A673 (cell line): ENCODE measurements around the gene RNU5D-1. TPM values are rescaled to one million over a fixed set of nuclear protein-coding genes. Genes with fewer than 3 reads are reported as not detected.
"Not testable (repeated sequence)": the region's sequence is repeated elsewhere in the genome, so short reads cannot be mapped to it uniquely, and the experiment has no call there.

Experiments used
- BruUV-seq: library from RNA; stranded (reverse); fragments of 400-500 nt; replicated peaks from 2 replicates; lab custom pipeline; 2021; lab: Mats Ljungman, UMichigan
- CTCF ChIA-PET: fragments of 300-600 bp; sonication (Branson Sonifier 250); formaldehyde crosslinking; loops from one replicate; lab custom pipeline; 2022; ENCODE audit warnings: antibody characterized with exemption; lab: Charles Lee
- POLR2A ChIA-PET: fragments of 300-600 bp; sonication (Branson Sonifier 250); formaldehyde crosslinking; loops from one replicate; lab custom pipeline; 2022; ENCODE audit warnings: antibody characterized with exemption; ENCODE audit not compliant: low non-redundant PET; lab: Charles Lee
- DNase-seq: peaks from one replicate; pipeline ENCODE4 v3.0.0-alpha.2; 2015; ENCODE audit warnings: low spot score
- H3K27ac ChIP-seq: fragments of 200-600 bp; sonication (generic); 2 replicates; pipeline ENCODE4 v1.5.1; 2016; ENCODE audit warnings: mixed run types, low read depth, mild to moderate bottlenecking, mixed read lengths, antibody characterized with exemption, low read length; ENCODE audit not compliant: poor library complexity, severe bottlenecking
- H3K27me3 ChIP-seq: fragments of 200-600 bp; sonication (generic); replicated peaks from 2 replicates; pipeline ENCODE4 v1.6.1; 2017; ENCODE audit warnings: mixed run types, low read depth, mild to moderate bottlenecking, mixed read lengths, antibody characterized with exemption, low read length; ENCODE audit not compliant: insufficient read depth, poor library complexity
- H3K36me3 ChIP-seq: fragments of 200-600 bp; sonication (generic); 2 replicates; pipeline ENCODE4 v1.6.1; 2016; ENCODE audit warnings: mixed run types, mild to moderate bottlenecking, mixed read lengths, antibody characterized with exemption, low read length; ENCODE audit not compliant: insufficient read depth, poor library complexity, severe bottlenecking
- H3K4me1 ChIP-seq: fragments of 200-600 bp; sonication (generic); 2 replicates; pipeline ENCODE4 v1.6.1; 2017; ENCODE audit warnings: mixed run types, mild to moderate bottlenecking, mixed read lengths, antibody characterized with exemption, low read length; ENCODE audit not compliant: insufficient read depth, poor library complexity, severe bottlenecking
- H3K4me3 ChIP-seq: fragments of 200-600 bp; sonication (generic); 2 replicates; pipeline ENCODE4 v1.5.1; 2016; ENCODE audit warnings: low read depth, mixed run types, mild to moderate bottlenecking, mixed read lengths, low read length; ENCODE audit not compliant: poor library complexity, severe bottlenecking
- H3K9me3 ChIP-seq: fragments of 200-600 bp; sonication (generic); 2 replicates; pipeline ENCODE4 v1.6.1; 2016; ENCODE audit warnings: mixed run types, low read depth, mild to moderate bottlenecking, mixed read lengths, antibody characterized with exemption, low read length; ENCODE audit not compliant: poor library complexity, severe bottlenecking
- CTCF ChIP-seq: fragments of 300-800, 200-600 bp; sonication (generic); conservative IDR thresholded peaks from 2 replicates; pipeline ENCODE4 v1.5.1; 2017; ENCODE audit warnings: low read depth, mild to moderate bottlenecking, antibody characterized with exemption, low read length, moderate library complexity, mixed read lengths
- EZH2 ChIP-seq: fragments of 200-600 bp; sonication (generic); IDR thresholded peaks from 2 replicates; pipeline ENCODE4 v1.6.1; 2017; ENCODE audit warnings: borderline replicate concordance, low read depth, mild to moderate bottlenecking, mixed read lengths, antibody characterized with exemption, low read length; ENCODE audit not compliant: poor library complexity, severe bottlenecking
- intact Hi-C: fragments of 100-400 bp; cut with micrococcal nuclease; formaldehyde crosslinking; loops from one replicate; pipeline ENCODE4 v1.10.0; 2022; ENCODE audit not compliant: unreplicated experiment
- total RNA-seq: library from RNA; stranded (reverse); gene quantifications from 2 replicates; pipeline ENCODE4 v1.2.3, GENCODE V29; 2021

RNU5D-1 gene
- total RNA-seq, 1 experiment from 2014 or later = not detected

- Histone ChIP-seq H3K9me3 (no peaks in the 10 kb centered on the region), H3K4me3 (peak within 1 kb of the TSS; percentile 91), H3K27me3 (no peaks in the 10 kb centered on the region), H3K4me1 (peaks cover 30% of the 10 kb centered on the region), H3K36me3 (peaks cover 36% of the 10 kb centered on the region), H3K27ac (peak within 1 kb of the TSS; percentile 96)
- ChIA-PET CTCF (no interaction called here), POLR2A (interaction anchor here (0.6 kb wide), 1 partner anchor 20 kb away, joined by 3 read pairs; no protein-coding TSS in a partner anchor)
- BruUV-seq = no TSS peak
- no peak for TF ChIP-seq CTCF
- TF ChIP-seq EZH2 = no peak
- intact Hi-C loops = loop anchor here (5.0 to 10.0 kb wide), 2 partner anchors 38 to 565 kb away; partner anchors contain the start of gene RPS8
- DNase-seq = peak; percentile 99
Measured at GRCh38 chr1:44739307-44740178, 8.6 kb upstream of the RNU5D-1 start, which contains the start of gene KIF2C. Gene KIF2C (plus strand): TSS chr1:44739837. CDS start chr1:44739933, 96 bp downstream.

- intact Hi-C loops = loop anchor here (10.0 kb wide), 1 partner anchor 566 kb away; no protein-coding TSS in a partner anchor
Measured at GRCh38 chr1:44738953-44739306, 8.0 kb upstream of the RNU5D-1 start.

GRCh38 chr1:44735992-44736391, 5.0 kb upstream of the RNU5D-1 start:
- Histone ChIP-seq H3K4me1 (peaks cover 10% of the 10 kb centered on the region), H3K9me3 (no peaks in the 10 kb centered on the region), H3K27me3 (no peaks in the 10 kb centered on the region), H3K36me3 (peaks cover 3% of the 10 kb centered on the region), H3K4me3 (no peak overlapping the region), H3K27ac (no peak overlapping the region)
- ChIA-PET POLR2A (no interaction called here), CTCF (no interaction called here)
- no TSS peak for BruUV-seq
- no peak for DNase-seq
- intact Hi-C loops = loop anchor here (10.0 kb wide), 1 partner anchor 569 kb away; no protein-coding TSS in a partner anchor
- no peak for TF ChIP-seq EZH2
- TF ChIP-seq CTCF = no peak

More at GRCh38 chr1:44738953-44739306, 8.0 kb upstream of the RNU5D-1 start:
- peak overlapping the region; percentile 96 for H3K27ac ChIP-seq
- POLR2A ChIA-PET = interaction anchor here (0.6 kb wide), 1 partner anchor 19 kb away, joined by 3 read pairs; no protein-coding TSS in a partner anchor
- peaks cover 30% of the 10 kb centered on the region for H3K4me1 ChIP-seq
- H3K27me3 ChIP-seq, H3K9me3 ChIP-seq, CTCF ChIA-PET, DNase-seq: not testable (repeated sequence)
- peaks cover 30% of the 10 kb centered on the region for H3K36me3 ChIP-seq
- BruUV-seq = TSS peak; percentile 99
- H3K4me3 ChIP-seq = peak overlapping the region; percentile 91
